HEK293 (cell line): ENCODE measurements around the gene SRC.

Source experiments
- CTCF ChIA-PET: fragments of 350-600 bp; formaldehyde crosslinking; extraction: SDS; loops from one replicate; lab custom pipeline; 2021; ENCODE audit warnings: antibody characterized with exemption; lab: Yijun Ruan, JAX
- POLR2A ChIA-PET: fragments of 300-600 bp; formaldehyde crosslinking; extraction: SDS; loops from one replicate; lab custom pipeline; 2020; ENCODE audit warnings: antibody characterized with exemption, inconsistent platforms; lab: Yijun Ruan, JAX
- H3K27ac ChIP-seq: fragments of 200-500 bp; sonication (Bioruptor generic); 2 replicates; pipeline ENCODE4 v1.5.1; 2014; ENCODE audit warnings: low read depth, low read length, control low read depth, inconsistent platforms; ENCODE audit errors: extremely low read depth
- H3K36me3 ChIP-seq, 2 experiments: fragments of 200-500 bp in 1 of 2; sonication (Bioruptor generic) in 1 of 2; 1 replicate in 1 of 2; 2 replicates in 1 of 2; pipeline ENCODE4 v1.5.1; 2014 to 2017; ENCODE audit warnings: inconsistent platforms in 2 of 2, low read length in 2 of 2; ENCODE audit not compliant: control insufficient read depth in 2 of 2, insufficient read depth in 1 of 2
- H3K4me1 ChIP-seq: fragments of 200-500 bp; sonication (Bioruptor generic); 2 replicates; pipeline ENCODE4 v1.5.1; 2014; ENCODE audit warnings: mild to moderate bottlenecking, low read length, inconsistent platforms; ENCODE audit not compliant: control insufficient read depth, insufficient read depth
- H3K4me3 ChIP-seq: 2 replicates; pipeline ENCODE4 v1.5.1; 2011; ENCODE audit warnings: low read depth, mild to moderate bottlenecking, control low read depth, low read length, moderate library complexity
- H3K9me3 ChIP-seq: fragments of 200-500 bp; sonication (Bioruptor generic); 2 replicates; pipeline ENCODE4 v1.5.1; 2014; ENCODE audit warnings: low read depth, low read length, inconsistent platforms; ENCODE audit not compliant: control insufficient read depth, insufficient read depth
- TCF7L2 ChIP-seq: IDR thresholded peaks from 2 replicates; pipeline ENCODE4 v1.6.1; 2011; ENCODE audit warnings: low read depth, mild to moderate bottlenecking, inconsistent platforms, low read length, moderate library complexity, borderline replicate concordance
- ZNF138 ChIP-seq: fragments of 450-650 bp; formaldehyde crosslinking; IDR thresholded peaks from 2 replicates; pipeline ENCODE4 v1.5.1; 2016; ENCODE audit warnings: missing biosample characterization, missing genetic modification characterization, borderline replicate concordance
- ZNF140 ChIP-seq: fragments of 450-650 bp; formaldehyde crosslinking; IDR thresholded peaks from 2 replicates; pipeline ENCODE4 v1.5.1; 2016; ENCODE audit warnings: missing biosample characterization, missing genetic modification characterization
- ZNF214 ChIP-seq: fragments of 450-650 bp; formaldehyde crosslinking; IDR thresholded peaks from 2 replicates; pipeline ENCODE4 v1.5.1; 2017; ENCODE audit warnings: missing biosample characterization, mild to moderate bottlenecking, missing genetic modification characterization, borderline replicate concordance
- ZNF48 ChIP-seq: fragments of 450-650 bp; formaldehyde crosslinking; IDR thresholded peaks from 2 replicates; pipeline ENCODE4 v1.5.1; 2016; ENCODE audit warnings: missing biosample characterization, missing genetic modification characterization
- ZNF571 ChIP-seq: fragments of 450-650 bp; formaldehyde crosslinking; IDR thresholded peaks from 2 replicates; pipeline ENCODE4 v1.5.0; 2017; ENCODE audit warnings: missing biosample characterization, missing genetic modification characterization
- ZNF629 ChIP-seq: fragments of 450-650 bp; formaldehyde crosslinking; IDR thresholded peaks from 2 replicates; pipeline ENCODE4 v1.5.1; 2017; ENCODE audit warnings: missing biosample characterization, missing genetic modification characterization
- ZNF777 ChIP-seq: fragments of 450-650 bp; formaldehyde crosslinking; IDR thresholded peaks from 2 replicates; pipeline ENCODE4 v1.5.1; 2017; ENCODE audit warnings: missing biosample characterization, missing genetic modification characterization, borderline replicate concordance
- TF ChIP-seq, protein P1 (sequence below): fragments of 450-650 bp; IDR thresholded peaks from 2 replicates; pipeline ENCODE4 v1.5.1; 2018; ENCODE audit warnings: missing biosample characterization, missing genetic modification characterization
- TF ChIP-seq, protein P2 (sequence below): fragments of 450-650 bp; formaldehyde crosslinking; IDR thresholded peaks from 2 replicates; pipeline ENCODE4 v1.5.1; 2016; ENCODE audit warnings: missing biosample characterization, missing genetic modification characterization
- TF ChIP-seq, protein P3 (sequence below): fragments of 450-650 bp; formaldehyde crosslinking; IDR thresholded peaks from 2 replicates; pipeline ENCODE4 v1.5.1; 2017; ENCODE audit warnings: missing biosample characterization, missing genetic modification characterization
- TF ChIP-seq, protein P4 (sequence below): fragments of 450-650 bp; formaldehyde crosslinking; IDR thresholded peaks from 2 replicates; pipeline ENCODE4 v1.5.1; 2017; ENCODE audit warnings: missing biosample characterization, missing genetic modification characterization
- TF ChIP-seq, protein P5 (sequence below): fragments of 450-650 bp; formaldehyde crosslinking; IDR thresholded peaks from 2 replicates; pipeline ENCODE4 v1.5.1; 2016; ENCODE audit warnings: missing biosample characterization, missing genetic modification characterization
- TF ChIP-seq, protein P6 (sequence below): fragments of 450-650 bp; formaldehyde crosslinking; IDR thresholded peaks from 2 replicates; pipeline ENCODE4 v1.5.1; 2016; ENCODE audit warnings: missing biosample characterization, missing genetic modification characterization

The SRC gene

DNA sequence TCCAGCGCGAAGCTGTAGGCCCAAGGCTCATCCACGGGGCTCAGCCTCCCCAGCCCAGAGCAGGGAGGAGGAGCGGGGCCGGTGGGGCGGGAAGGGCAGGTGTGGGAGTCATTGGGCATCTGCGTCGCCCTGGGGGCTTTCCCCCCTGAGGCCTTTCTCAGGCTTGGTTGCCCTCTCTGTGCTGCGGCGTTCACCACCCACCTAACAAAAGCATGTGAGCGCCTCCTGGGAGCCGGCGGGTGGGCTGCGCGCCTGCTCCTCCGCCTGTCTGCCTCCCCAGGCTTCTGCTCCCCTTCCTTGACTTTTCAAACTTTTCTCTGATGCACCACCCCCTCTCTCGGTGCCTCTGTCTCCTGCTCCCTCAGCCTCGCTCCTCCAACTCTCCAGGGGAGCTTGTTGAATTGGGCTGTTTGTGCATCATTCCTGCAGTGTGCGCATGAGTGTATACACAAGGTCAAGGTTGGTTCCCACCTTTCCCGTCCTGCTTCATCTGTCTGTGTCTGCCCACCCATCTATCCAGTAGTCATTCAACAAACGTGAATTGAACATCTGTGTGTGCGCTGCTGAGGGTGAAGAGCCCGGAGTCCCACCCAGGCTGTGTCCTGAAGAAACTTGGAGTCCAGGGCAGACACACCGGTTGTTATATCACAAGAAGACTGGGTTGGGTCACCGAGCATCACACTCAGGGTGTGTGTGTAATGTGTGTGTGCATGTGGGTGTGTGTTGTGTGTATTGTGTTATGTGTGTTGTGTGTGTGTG lies 92.7 kb downstream of the SRC start:
- H3K27ac ChIP-seq, result no peak overlapping the region
- no peak overlapping the region for H3K4me3 ChIP-seq
- POLR2A ChIA-PET, result no interaction called here
- H3K9me3 ChIP-seq, result no peaks in the 10 kb centered on the region
- H3K4me1 ChIP-seq, result no peaks in the 10 kb centered on the region
- TF ChIP-seq, protein P1, sequence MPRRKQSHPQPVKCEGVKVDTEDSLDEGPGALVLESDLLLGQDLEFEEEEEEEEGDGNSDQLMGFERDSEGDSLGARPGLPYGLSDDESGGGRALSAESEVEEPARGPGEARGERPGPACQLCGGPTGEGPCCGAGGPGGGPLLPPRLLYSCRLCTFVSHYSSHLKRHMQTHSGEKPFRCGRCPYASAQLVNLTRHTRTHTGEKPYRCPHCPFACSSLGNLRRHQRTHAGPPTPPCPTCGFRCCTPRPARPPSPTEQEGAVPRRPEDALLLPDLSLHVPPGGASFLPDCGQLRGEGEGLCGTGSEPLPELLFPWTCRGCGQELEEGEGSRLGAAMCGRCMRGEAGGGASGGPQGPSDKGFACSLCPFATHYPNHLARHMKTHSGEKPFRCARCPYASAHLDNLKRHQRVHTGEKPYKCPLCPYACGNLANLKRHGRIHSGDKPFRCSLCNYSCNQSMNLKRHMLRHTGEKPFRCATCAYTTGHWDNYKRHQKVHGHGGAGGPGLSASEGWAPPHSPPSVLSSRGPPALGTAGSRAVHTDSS (tag by site-specific recombination), result no peak
- TF ChIP-seq ZNF140 (tag by site-specific recombination) (no peak), TCF7L2 (no peak), ZNF48 (tag by site-specific recombination) (no peak), ZNF571 (tag by site-specific recombination) (no peak), ZNF629 (tag by site-specific recombination) (no peak), ZNF214 (tag by site-specific recombination) (no peak), ZNF138 (tag by site-specific recombination) (no peak), ZNF777 (tag by site-specific recombination) (no peak)
- TF ChIP-seq, protein P2, sequence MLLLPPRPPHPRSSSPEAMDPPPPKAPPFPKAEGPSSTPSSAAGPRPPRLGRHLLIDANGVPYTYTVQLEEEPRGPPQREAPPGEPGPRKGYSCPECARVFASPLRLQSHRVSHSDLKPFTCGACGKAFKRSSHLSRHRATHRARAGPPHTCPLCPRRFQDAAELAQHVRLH (tag by site-specific recombination), result no peak
- TF ChIP-seq, protein P3, sequence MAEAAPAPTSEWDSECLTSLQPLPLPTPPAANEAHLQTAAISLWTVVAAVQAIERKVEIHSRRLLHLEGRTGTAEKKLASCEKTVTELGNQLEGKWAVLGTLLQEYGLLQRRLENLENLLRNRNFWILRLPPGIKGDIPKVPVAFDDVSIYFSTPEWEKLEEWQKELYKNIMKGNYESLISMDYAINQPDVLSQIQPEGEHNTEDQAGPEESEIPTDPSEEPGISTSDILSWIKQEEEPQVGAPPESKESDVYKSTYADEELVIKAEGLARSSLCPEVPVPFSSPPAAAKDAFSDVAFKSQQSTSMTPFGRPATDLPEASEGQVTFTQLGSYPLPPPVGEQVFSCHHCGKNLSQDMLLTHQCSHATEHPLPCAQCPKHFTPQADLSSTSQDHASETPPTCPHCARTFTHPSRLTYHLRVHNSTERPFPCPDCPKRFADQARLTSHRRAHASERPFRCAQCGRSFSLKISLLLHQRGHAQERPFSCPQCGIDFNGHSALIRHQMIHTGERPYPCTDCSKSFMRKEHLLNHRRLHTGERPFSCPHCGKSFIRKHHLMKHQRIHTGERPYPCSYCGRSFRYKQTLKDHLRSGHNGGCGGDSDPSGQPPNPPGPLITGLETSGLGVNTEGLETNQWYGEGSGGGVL (tag by site-specific recombination), result no peak
- TF ChIP-seq, protein P4, sequence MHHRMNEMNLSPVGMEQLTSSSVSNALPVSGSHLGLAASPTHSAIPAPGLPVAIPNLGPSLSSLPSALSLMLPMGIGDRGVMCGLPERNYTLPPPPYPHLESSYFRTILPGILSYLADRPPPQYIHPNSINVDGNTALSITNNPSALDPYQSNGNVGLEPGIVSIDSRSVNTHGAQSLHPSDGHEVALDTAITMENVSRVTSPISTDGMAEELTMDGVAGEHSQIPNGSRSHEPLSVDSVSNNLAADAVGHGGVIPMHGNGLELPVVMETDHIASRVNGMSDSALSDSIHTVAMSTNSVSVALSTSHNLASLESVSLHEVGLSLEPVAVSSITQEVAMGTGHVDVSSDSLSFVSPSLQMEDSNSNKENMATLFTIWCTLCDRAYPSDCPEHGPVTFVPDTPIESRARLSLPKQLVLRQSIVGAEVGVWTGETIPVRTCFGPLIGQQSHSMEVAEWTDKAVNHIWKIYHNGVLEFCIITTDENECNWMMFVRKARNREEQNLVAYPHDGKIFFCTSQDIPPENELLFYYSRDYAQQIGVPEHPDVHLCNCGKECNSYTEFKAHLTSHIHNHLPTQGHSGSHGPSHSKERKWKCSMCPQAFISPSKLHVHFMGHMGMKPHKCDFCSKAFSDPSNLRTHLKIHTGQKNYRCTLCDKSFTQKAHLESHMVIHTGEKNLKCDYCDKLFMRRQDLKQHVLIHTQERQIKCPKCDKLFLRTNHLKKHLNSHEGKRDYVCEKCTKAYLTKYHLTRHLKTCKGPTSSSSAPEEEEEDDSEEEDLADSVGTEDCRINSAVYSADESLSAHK (tag by site-specific recombination), result no peak
- TF ChIP-seq, protein P5, sequence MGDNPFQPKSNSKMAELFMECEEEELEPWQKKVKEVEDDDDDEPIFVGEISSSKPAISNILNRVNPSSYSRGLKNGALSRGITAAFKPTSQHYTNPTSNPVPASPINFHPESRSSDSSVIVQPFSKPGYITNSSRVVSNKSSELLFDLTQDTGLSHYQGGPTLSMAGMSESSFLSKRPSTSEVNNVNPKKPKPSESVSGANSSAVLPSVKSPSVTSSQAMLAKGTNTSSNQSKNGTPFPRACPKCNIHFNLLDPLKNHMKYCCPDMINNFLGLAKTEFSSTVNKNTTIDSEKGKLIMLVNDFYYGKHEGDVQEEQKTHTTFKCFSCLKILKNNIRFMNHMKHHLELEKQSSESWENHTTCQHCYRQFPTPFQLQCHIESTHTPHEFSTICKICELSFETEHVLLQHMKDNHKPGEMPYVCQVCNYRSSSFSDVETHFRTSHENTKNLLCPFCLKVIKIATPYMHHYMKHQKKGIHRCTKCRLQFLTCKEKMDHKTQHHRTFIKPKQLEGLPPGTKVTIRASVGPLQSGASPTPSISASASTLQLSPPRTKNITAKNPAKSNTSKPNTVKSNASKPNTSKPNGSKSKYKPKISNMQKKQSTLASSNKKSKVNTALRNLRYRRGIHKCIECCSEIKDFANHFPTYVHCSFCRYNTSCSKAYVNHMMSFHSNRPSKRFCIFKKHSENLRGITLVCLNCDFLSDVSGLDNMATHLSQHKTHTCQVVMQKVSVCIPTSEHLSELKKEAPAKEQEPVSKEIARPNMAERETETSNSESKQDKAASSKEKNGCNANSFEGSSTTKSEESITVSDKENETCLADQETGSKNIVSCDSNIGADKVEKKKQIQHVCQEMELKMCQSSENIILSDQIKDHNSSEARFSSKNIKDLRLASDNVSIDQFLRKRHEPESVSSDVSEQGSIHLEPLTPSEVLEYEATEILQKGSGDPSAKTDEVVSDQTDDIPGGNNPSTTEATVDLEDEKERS (tag by site-specific recombination), result no peak
- TF ChIP-seq, protein P6, sequence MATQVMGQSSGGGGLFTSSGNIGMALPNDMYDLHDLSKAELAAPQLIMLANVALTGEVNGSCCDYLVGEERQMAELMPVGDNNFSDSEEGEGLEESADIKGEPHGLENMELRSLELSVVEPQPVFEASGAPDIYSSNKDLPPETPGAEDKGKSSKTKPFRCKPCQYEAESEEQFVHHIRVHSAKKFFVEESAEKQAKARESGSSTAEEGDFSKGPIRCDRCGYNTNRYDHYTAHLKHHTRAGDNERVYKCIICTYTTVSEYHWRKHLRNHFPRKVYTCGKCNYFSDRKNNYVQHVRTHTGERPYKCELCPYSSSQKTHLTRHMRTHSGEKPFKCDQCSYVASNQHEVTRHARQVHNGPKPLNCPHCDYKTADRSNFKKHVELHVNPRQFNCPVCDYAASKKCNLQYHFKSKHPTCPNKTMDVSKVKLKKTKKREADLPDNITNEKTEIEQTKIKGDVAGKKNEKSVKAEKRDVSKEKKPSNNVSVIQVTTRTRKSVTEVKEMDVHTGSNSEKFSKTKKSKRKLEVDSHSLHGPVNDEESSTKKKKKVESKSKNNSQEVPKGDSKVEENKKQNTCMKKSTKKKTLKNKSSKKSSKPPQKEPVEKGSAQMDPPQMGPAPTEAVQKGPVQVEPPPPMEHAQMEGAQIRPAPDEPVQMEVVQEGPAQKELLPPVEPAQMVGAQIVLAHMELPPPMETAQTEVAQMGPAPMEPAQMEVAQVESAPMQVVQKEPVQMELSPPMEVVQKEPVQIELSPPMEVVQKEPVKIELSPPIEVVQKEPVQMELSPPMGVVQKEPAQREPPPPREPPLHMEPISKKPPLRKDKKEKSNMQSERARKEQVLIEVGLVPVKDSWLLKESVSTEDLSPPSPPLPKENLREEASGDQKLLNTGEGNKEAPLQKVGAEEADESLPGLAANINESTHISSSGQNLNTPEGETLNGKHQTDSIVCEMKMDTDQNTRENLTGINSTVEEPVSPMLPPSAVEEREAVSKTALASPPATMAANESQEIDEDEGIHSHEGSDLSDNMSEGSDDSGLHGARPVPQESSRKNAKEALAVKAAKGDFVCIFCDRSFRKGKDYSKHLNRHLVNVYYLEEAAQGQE (tag by site-specific recombination), result no peak
- TF ChIP-seq, all 188 proteins: peak for 0
- no peaks in the 10 kb centered on the region for H3K36me3 ChIP-seq
- CTCF ChIA-PET, result interaction anchor here (0.6 kb wide), 1 partner anchor 1716 kb away, joined by 4 read pairs; no protein-coding TSS in a partner anchor
